Measurements from ENCODE around the gene RHOJ.

The RHOJ gene

GRCh38 chr14:63205866-63206265, 1.6 kb downstream of the RHOJ start:
- no peak for DNase-seq (ENCODE audit: low spot score)

- no peak for DNase-seq (ENCODE audit: low spot score)
These were observed 4.9 kb downstream of the RHOJ start for GRCh38 chr14:63209160-63209559.

GRCh38 chr14:63210812-63211211, 6.6 kb downstream of the RHOJ start:
- no peak for DNase-seq (ENCODE audit: low spot score)

- DNase-seq (ENCODE audit: low spot score) = no peak
These were observed 8.0 kb downstream of the RHOJ start for GRCh38 chr14:63212209-63212608.

- DNase-seq (ENCODE audit: low spot score) = no peak
These were observed 8.7 kb downstream of the RHOJ start for GRCh38 chr14:63212776-63213500.

- DNase-seq (ENCODE audit: low spot score) = no peak
These were observed 10.4 kb downstream of the RHOJ start for GRCh38 chr14:63214417-63215196.

- no peak for DNase-seq (ENCODE audit: low spot score)
These were observed 16.3 kb downstream of the RHOJ start for GRCh38 chr14:63220526-63220925.

- no peak for DNase-seq (ENCODE audit: low spot score)
These were observed 19.4 kb downstream of the RHOJ start for GRCh38 chr14:63223596-63223995.

GRCh38 chr14:63224196-63224595, 20.0 kb downstream of the RHOJ start:
- DNase-seq (ENCODE audit: low spot score) = no peak

- no peak for DNase-seq (ENCODE audit: low spot score)
These were observed 24.0 kb downstream of the RHOJ start for GRCh38 chr14:63228217-63228616.

- DNase-seq (ENCODE audit: low spot score) = no peak
These were observed 25.3 kb downstream of the RHOJ start for GRCh38 chr14:63229330-63230059.

GRCh38 chr14:63231766-63232165, 27.5 kb downstream of the RHOJ start:
- DNase-seq (ENCODE audit: low spot score) = no peak

- DNase-seq (ENCODE audit: low spot score) = no peak
These were observed 33.5 kb downstream of the RHOJ start for GRCh38 chr14:63237791-63238190.

GRCh38 chr14:63240221-63240620, 36.0 kb downstream of the RHOJ start:
- DNase-seq (ENCODE audit: low spot score) = no peak

GRCh38 chr14:63241096-63241495, 36.9 kb downstream of the RHOJ start:
- no peak for DNase-seq (ENCODE audit: low spot score)

GRCh38 chr14:63243646-63244045, 39.4 kb downstream of the RHOJ start:
- no peak for DNase-seq (ENCODE audit: low spot score)

GRCh38 chr14:63245893-63246292, 41.6 kb downstream of the RHOJ start:
- DNase-seq (ENCODE audit: low spot score) = no peak

GRCh38 chr14:63248211-63248610, 44.0 kb downstream of the RHOJ start:
- DNase-seq (ENCODE audit: low spot score) = peak; percentile 13

- DNase-seq (ENCODE audit: low spot score) = no peak
These were observed 44.8 kb downstream of the RHOJ start for GRCh38 chr14:63249092-63249491.

- no peak for DNase-seq (ENCODE audit: low spot score)
These were observed 53.1 kb downstream of the RHOJ start for GRCh38 chr14:63257299-63257698.

- DNase-seq (ENCODE audit: low spot score) = no peak
These were observed 58.2 kb downstream of the RHOJ start for GRCh38 chr14:63262446-63262845.

- no peak for DNase-seq (ENCODE audit: low spot score)
These were observed 61.9 kb downstream of the RHOJ start for GRCh38 chr14:63266106-63266505.

- DNase-seq (ENCODE audit: low spot score) = no peak
These were observed 62.9 kb downstream of the RHOJ start for GRCh38 chr14:63267171-63267570.
